ENCODE data around the gene HSD3B2. TPM values are rescaled to one million over a fixed set of nuclear protein-coding genes. Genes with fewer than 3 reads are reported as not detected.

Gene HSD3B2
- total and polyA plus RNA-seq, 2 of the 13 experiments (the other 11 are each of a cell fraction or from before 2014, with no cell fraction given) = 0.20 TPM; not detected in 1

DNA sequence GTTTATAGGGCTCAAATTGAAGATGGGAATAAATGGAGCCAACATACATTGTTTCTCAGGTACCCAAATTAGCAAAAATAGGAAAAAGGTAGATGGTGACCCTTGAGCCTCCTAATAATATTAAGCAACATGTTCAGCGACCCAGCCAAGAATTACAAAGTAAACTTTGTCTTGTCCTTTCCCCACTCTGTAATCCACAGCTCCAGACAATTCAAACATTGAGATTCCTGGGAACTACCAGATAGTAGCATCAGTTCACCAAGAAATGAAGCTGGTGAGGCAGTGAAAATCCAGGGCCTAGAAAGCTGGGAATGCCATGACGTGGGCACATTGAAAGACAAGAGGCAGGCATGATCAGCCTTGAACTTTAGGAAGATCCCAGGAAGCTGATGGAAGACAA is 34.6 kb upstream of the HSD3B2 start (continued):
- TF ChIP-seq ZIK1 (CRISPR knock-in tag; IDR thresholded peaks at IDR 0.05; ENCODE audit: borderline replicate concordance, low read depth) (no peak), RCOR2 (CRISPR knock-in tag; IDR thresholded peaks at IDR 0.05) (no peak), KAT8 (CRISPR knock-in tag; IDR thresholded peaks at IDR 0.05) (no peak), NFE2 (CRISPR knock-in tag; IDR thresholded peaks at IDR 0.05) (no peak), SYNCRIP (IDR thresholded peaks at IDR 0.05; ENCODE audit: insufficient read depth, low read depth, low read length) (no peak), ZFX (CRISPR knock-in tag; IDR thresholded peaks at IDR 0.05; ENCODE audit: low read depth) (no peak)
- TF ChIP-seq, protein P1, sequence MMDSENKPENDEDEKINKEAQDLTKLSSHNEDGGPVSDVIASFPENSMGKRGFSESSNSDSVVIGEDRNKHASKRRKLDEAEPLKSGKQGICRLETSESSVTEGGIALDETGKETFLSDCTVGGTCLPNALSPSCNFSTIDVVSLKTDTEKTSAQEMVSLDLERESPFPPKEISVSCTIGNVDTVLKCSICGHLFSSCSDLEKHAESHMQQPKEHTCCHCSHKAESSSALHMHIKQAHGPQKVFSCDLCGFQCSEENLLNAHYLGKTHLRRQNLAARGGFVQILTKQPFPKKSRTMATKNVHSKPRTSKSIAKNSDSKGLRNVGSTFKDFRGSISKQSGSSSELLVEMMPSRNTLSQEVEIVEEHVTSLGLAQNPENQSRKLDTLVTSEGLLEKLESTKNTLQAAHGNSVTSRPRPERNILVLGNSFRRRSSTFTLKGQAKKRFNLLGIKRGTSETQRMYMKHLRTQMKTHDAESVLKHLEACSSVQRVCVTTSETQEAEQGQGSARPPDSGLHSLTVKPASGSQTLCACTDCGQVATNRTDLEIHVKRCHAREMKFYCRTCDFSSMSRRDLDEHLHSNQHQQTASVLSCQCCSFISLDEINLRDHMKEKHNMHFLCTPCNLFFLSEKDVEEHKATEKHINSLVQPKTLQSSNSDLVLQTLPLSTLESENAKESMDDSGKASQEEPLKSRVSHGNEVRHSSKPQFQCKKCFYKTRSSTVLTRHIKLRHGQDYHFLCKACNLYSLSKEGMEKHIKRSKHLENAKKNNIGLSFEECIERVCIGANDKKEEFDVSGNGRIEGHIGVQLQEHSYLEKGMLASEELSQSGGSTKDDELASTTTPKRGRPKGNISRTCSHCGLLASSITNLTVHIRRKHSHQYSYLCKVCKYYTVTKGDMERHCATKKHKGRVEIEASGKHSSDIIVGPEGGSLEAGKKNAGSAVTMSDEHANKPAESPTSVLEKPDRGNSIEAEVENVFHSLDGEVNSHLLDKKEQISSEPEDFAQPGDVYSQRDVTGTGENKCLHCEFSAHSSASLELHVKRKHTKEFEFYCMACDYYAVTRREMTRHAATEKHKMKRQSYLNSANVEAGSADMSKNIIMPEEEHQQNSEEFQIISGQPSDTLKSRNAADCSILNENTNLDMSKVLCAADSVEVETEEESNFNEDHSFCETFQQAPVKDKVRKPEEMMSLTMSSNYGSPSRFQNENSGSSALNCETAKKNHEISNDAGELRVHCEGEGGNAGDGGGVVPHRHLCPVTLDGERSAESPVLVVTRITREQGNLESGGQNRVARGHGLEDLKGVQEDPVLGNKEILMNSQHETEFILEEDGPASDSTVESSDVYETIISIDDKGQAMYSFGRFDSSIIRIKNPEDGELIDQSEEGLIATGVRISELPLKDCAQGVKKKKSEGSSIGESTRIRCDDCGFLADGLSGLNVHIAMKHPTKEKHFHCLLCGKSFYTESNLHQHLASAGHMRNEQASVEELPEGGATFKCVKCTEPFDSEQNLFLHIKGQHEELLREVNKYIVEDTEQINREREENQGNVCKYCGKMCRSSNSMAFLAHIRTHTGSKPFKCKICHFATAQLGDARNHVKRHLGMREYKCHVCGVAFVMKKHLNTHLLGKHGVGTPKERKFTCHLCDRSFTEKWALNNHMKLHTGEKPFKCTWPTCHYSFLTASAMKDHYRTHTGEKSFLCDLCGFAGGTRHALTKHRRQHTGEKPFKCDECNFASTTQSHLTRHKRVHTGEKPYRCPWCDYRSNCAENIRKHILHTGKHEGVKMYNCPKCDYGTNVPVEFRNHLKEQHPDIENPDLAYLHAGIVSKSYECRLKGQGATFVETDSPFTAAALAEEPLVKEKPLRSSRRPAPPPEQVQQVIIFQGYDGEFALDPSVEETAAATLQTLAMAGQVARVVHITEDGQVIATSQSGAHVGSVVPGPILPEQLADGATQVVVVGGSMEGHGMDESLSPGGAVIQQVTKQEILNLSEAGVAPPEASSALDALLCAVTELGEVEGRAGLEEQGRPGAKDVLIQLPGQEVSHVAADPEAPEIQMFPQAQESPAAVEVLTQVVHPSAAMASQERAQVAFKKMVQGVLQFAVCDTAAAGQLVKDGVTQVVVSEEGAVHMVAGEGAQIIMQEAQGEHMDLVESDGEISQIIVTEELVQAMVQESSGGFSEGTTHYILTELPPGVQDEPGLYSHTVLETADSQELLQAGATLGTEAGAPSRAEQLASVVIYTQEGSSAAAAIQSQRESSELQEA (CRISPR knock-in tag; IDR thresholded peaks at IDR 0.05; ENCODE audit: not compliant biosample characterization) = no peak
- TF ChIP-seq, protein P2, sequence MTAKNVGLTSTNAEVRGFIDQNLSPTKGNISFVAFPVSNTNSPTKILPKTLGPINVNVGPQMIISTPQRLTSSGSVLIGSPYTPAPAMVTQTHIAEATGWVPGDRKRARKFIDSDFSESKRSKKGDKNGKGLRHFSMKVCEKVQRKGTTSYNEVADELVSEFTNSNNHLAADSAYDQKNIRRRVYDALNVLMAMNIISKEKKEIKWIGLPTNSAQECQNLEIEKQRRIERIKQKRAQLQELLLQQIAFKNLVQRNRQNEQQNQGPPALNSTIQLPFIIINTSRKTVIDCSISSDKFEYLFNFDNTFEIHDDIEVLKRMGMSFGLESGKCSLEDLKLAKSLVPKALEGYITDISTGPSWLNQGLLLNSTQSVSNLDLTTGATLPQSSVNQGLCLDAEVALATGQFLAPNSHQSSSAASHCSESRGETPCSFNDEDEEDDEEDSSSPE (CRISPR knock-in tag; IDR thresholded peaks at IDR 0.05) = no peak
- TF ChIP-seq, protein P3, sequence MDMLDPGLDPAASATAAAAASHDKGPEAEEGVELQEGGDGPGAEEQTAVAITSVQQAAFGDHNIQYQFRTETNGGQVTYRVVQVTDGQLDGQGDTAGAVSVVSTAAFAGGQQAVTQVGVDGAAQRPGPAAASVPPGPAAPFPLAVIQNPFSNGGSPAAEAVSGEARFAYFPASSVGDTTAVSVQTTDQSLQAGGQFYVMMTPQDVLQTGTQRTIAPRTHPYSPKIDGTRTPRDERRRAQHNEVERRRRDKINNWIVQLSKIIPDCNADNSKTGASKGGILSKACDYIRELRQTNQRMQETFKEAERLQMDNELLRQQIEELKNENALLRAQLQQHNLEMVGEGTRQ (IDR thresholded peaks at IDR 0.05; ENCODE audit: low read depth, low read length) = no peak
- TF ChIP-seq, protein P3 (CRISPR knock-in tag; IDR thresholded peaks at IDR 0.05; ENCODE audit: borderline replicate concordance) = no peak
- TF ChIP-seq, protein P4, sequence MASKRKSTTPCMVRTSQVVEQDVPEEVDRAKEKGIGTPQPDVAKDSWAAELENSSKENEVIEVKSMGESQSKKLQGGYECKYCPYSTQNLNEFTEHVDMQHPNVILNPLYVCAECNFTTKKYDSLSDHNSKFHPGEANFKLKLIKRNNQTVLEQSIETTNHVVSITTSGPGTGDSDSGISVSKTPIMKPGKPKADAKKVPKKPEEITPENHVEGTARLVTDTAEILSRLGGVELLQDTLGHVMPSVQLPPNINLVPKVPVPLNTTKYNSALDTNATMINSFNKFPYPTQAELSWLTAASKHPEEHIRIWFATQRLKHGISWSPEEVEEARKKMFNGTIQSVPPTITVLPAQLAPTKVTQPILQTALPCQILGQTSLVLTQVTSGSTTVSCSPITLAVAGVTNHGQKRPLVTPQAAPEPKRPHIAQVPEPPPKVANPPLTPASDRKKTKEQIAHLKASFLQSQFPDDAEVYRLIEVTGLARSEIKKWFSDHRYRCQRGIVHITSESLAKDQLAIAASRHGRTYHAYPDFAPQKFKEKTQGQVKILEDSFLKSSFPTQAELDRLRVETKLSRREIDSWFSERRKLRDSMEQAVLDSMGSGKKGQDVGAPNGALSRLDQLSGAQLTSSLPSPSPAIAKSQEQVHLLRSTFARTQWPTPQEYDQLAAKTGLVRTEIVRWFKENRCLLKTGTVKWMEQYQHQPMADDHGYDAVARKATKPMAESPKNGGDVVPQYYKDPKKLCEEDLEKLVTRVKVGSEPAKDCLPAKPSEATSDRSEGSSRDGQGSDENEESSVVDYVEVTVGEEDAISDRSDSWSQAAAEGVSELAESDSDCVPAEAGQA (IDR thresholded peaks at IDR 0.05; ENCODE audit: low read depth) = no peak
- TF ChIP-seq, protein P4 (CRISPR knock-in tag; IDR thresholded peaks at IDR 0.05; ENCODE audit: borderline replicate concordance) = no peak

All from HepG2 (cell line).